Fibroblast of skin of left quadriceps (primary cell): ENCODE measurements around the gene WDR53.
"Not testable (repeated sequence)": the region's sequence is repeated elsewhere in the genome, so short reads cannot be mapped to it uniquely, and the experiment has no call there.

Experiments used
- DNase-seq, 2 experiments: peaks; one replicate each; pipeline ENCODE4 v3.0.0-alpha.2; 2013; ENCODE audit warnings: low read depth in 2 of 2

WDR53 gene

DNA sequence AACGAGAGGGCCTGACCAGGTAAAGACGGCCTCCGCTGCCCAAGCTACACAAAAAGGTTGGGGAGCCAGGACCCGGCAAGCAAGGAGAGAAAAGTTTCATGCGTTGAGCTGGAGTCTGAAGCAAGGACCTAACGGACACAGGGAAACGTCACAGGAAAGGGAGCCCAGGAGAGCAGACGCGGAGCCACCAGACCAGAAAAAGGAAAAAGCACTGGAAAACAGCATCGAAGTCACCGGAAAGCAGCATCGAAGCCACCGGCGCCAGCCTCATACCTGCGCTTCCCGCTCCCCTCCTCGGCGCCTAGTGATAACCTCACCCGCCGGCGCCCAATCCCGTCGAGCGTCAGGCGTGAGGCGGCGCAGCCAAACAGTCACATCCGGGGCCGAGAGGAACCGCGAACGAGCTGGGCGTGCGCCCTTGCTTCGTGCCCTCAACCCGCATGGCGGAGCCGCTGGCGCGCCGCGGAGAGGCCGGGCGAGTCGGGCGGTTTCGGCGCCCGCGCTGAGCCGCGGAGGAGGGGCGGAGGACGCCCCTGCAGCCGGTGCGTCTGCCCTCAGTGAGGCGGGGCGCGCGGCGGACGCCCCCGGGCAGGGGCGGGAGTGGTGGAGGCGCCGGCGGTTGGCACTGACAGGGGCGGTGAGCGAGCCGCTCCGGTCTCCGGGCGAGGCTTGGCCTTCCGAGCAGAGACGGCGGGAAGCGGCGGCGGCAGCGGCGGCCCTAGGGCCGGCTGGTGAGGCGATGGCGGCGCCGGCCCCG lies at the start of gene WDR53, which contains the start of gene FBXO45:
Gene WDR53 (minus strand): TSS at position 309 of the 757 bp plus-strand sequence. CDS start 7,079 bp downstream, outside the sequence.
Gene FBXO45 (plus strand): TSS at position 415 of the 757 bp plus-strand sequence. CDS start 325 bp downstream, at position 740.
- peak; percentile 83 to 85 for DNase-seq

DNA sequence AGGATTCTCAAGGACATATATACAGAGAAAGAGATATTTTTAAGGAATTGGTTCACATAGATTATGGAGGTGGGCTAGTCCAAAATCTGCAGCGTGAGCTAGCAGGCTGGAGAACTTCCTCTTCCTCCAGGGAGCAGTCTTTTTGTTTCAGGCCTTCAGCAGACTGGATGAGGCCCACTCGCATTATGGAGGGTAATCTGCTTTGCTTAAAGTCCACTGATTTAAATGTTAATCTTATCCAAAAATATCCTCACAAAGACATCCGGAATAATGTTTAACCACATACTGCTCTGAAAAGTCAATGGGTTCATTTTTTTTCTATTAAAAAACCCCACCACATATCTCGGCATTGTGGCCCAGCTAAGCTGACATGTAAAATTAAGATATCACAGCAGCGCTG lies 48.9 kb upstream of the WDR53 start:
- DNase-seq, result no peak

DNA sequence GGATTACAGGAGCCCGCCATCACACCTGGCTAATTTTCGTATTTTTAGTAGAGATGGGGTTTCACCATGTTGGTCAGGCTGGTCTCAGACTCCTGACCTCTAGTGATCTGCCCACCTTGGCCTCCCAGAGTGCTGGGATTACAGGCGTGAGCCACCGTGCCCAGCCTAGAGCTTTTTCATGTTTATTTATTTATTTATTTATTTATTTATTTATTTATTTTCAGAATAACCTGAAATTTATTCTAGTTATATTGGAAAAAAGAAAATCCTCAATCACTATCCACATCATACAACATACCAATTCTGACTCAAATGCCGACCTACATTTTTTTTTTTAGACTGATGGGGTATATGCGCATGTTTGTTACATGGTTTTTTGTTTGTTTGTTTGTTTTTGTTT lies 46.9 kb upstream of the WDR53 start:
- DNase-seq, result not testable (repeated sequence)

DNA sequence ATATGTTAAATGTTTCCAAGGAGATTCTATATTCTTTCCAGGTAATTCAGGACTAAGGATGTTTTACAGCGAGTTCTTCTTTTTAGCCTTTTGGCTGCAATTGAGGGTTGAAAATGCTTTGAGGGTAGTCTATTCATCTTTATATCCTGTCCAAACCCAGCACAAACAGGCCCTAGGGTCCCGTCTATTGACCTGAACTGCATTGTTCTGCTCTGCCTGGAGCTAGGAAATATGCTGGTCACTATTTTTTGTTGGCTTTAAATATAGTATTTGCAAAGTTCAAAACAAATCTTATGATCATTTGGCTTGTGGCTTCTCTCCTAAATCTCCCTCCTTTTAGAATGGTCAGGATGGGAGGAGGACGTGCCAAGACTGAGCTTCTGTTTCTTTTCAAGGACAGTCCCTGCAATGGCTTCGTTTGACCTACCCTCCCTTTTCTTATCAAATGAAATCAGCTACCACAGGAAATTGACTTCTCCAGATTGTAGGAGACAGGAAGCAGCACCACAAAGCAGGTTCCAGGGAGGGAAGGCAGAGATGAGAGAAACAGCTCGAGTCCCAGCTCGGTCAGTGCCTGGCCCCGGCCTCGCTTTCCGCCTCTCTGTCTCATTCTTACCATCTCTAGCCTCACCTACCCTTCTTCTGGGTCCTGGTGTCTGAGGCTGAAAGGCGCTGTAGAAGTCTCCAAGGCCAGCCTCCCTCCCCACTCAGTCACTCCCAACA lies 43.6 kb upstream of the WDR53 start:
- DNase-seq, result no peak

DNA sequence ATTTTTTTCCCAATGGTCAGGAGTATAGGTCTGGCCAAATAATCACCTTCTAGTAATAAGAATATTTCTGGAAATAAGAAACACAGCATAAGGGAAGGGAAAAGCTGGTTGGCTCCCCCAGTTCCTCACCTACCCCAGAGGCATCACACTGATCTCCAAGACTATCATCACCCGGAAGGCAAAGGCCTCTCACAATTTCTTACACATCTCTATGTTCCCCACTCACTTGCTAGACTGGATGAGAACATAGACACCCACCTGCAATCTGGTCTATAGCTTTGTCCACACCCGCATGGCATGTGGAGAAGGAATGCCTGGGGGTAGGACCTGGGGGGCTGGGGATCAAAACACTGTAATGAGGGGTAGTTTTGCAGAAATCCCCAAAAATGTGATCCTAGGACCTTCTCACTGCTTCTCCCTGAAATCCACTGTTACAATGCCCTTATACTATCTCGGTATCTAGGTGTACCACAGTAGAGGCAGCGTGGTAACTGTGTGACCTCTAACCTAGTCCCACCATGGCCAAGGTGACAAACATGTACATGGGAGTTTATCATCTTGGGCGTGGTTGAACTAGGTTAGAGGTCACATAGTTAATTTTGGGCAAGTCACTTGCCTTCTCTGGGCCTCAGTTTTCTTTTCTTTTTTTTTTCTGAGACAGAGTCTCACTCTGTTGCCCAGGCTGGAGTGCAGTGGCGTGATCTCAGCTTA lies 41.6 kb upstream of the WDR53 start:
- no peak for DNase-seq

DNA sequence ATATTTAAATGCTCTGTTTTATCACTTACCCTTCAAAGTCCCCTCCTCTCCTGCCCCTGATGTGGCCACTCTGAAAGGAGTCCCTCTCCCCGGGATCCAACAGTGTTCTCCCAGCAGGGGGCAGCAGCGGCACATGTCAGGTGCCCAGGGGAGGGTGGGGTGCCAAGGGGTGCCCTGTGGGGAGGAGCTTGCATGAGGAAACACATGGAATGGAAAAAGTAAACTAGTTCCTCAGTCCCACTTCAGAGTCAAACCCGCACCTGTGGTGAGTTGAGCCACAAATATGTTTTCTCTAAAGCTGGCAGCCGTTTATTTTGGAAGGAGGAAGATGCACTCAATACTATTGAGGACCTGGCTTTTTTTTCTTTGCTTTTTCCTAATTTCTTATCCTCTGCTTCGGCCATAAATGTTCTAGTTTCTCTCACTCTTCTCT lies 41.0 kb upstream of the WDR53 start:
- DNase-seq, result peak; percentile 42 to 51

DNA sequence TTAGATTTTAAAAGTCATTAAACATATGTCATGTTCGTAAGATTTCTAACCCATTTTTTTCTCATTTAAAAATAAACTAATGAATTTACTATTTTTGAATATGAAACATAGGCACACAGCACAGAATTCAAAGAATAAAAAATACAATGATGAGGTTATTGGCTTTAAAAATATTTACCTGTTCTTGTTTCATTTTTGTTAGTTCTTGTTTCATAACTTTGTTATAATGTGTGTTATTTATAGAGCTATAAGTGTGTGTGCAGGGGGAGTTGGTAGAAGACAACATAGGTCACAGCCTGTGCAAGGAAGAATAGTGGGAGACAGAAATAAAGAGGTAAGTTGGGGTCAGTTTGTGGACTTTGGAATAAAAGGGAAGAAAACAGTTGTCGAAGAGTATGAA lies 40.3 kb upstream of the WDR53 start:
- DNase-seq, result no peak

DNA sequence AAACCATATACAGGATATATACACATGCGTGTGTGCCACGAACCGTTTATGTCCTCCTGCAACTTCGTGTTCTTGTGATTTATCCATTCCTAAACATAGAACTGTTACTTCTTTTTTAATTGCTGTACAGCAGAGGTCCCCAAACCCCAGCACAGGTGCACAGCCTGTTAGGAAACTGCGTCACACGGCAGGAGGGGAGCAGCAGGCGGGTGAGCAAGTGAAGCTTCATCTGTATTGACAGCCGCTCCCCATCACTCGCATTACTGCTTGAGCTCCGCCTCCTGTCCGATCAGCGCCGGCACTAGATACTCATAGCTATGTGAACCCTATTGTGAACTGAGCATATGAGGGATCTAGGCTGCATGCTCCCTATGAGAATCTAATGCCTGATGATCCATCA lies 36.2 kb upstream of the WDR53 start:
- DNase-seq, result no peak

DNA sequence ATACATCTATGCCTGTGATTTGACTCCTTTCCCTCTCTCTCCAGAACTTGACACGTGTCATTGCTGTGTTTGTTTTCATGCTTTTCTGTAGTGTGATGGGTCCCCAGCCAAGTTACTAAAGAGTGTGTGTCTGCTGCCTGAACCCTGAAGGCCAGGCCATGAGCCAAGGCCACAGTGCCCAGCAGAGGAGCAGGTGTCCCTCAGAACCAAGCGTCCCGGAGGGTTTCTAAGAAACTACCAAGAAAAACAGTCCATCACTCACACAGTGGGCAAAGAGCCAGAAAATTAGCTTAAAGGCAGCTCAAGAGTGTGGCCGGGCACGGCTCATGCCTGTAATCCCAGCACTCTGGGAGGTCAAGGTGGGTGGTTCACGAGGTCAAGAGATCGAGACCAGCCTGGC lies 35.3 kb upstream of the WDR53 start:
- no peak for DNase-seq

DNA sequence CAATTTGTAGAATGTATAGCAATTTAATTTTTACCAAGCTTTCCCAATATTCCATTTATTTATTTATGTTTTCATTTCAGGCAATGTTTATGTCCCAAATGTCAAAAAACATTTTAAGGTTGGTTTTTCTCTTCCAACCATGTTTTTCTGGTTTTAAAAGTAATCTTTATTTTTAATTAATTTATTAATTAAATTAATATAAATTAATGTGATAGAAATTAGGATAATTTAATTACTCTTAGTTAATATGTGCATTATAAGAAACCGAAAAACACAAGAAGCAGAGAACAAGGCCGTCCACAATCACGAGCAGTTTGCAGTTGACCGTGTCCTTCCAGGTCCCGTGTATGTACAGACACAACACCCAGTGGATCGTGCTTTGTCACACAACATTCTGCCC lies 34.3 kb upstream of the WDR53 start:
- no peak for DNase-seq

DNA sequence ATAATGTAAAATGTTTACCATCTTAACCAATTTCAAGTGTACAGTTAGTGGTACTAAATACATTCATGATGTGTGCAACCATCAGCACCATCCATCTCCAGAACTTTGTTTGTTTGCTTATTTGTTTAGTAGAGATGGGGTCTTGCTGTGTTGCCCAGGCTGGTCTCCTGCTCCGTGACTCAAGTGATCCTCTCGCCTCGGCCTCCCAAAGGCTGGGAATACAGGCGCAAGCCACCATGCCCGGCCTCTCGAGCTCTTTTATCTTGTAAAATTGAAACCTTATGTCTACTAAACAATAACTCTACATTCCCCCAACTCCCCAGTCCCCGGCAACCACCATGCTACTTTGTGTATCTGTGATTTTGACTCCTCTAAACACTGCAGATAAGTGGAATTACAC lies 32.0 kb upstream of the WDR53 start:
- DNase-seq, result no peak

DNA sequence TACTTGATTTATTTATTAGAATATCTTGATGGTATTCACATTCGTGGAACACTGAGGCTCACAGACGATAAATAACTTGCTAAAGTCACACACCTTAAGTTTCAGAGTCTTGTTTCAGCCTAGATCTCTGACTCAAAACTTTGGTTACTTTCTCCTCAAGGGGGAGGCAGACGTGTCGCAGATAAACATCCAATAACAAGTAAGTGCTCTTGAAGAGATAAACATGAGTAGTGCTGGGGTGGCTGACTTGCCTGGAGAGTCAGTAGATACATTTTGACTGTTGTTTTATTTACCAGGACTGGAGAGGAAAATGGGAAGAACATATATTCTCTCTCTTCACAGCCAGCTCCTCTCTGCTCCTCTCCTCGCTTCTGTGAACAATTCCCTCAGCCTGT lies 31.4 kb upstream of the WDR53 start:
- DNase-seq, result no peak

DNA sequence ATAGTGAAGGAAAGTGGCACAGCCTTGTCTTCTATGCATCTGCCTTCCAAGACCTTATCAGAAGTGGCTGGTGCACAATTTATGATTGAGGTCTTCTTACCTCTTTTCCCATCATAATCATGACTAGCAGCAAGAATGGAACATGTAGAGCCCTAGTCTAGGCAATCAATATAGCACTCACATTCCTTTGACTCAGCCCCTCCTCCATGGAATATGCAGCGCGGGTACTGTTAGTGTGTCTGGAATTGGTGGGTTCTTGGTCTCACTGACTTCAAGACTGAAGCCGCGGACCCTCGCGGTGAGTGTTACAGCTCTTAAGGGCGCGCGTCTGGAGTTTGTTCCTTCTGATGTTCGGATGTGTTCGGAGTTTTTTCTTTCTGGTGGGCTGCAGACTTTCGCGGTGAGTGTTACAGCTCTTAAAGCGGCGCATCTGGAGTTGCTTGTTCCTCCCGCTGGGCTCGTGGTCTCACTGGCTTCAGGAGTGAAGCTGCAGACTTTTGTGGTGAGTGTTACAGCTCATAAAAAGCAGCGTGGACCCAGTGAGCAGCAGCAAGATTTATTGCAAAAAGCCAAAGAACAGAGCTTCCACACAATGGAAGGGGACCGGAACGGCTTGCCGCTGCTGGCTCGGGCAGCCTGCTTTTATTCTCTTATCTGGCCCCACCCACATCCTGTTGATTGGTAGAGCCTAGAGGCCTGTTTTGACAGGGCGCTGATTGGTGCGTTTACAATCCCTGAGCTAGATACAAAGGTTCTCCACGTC lies 29.8 kb upstream of the WDR53 start:
- DNase-seq, result not testable (repeated sequence)

DNA sequence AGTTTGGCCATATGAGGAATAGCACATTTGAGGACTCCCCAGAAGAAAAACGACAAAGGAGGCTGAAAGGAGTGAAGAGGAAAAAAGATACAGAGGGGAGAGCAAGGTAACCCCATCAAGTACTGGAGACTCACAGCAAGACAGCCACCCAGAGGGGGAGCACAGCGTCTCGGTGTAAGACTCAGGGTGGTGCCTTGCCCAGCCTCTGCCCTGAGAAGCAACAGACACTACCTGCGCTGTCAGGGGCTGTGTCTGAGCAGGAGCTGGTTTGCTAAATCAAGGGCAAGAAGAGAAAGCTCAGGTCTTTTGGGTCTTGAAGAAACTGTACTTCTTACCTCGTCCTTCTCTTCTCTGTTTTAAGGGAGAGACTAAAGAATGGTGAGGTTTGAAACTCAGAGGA lies 28.0 kb upstream of the WDR53 start:
- no peak for DNase-seq

DNA sequence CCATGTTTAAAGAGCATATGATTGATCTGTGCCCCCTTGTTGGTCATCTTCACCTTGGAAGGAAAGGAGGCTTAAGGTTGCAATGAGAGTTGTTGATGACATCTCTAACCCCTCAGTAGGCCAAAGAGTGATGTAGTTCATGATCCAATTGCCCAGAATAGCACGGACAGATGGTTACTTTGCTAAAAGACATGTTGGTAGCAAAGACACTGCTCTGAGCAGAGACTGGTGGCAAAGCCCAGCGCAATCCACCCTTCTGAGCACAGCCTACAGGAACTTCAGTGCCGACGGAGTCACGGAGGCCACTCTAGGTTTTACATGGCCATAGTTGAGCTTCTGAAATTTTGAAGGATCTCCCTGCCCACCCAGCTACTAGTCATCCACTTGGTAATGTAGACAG lies 21.9 kb upstream of the WDR53 start:
- no peak for DNase-seq

DNA sequence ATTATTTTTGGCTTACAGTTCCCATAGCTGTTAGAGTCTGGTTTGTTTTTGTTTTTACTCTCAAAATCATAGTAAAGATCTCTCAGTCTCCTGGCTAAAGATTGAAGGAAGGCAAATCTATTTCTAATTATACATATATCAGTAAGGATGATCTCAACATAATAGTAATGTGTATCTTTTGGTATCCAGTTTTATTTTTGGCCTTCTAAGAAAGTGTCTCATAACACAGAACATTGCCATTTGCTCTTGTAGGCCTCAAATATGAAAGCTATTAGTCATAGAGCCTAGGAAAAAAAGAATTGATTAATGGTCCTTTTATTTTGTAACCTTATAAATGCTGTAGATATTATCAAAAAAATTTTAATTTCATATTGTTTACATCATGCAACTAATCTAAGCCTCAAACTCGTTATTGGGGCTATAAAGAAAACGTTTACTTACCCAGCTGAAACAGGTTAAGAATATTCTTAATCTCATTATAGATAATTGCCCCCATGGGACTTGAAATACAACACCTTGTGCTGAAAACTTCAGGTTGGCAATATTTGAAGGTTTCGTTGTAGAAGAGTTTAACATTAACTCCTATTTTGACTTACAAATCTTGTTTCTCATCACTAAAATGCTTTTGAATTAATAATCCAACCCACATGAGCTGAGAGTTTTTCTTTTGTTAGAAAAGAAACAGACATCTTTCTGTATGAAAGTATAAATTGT lies 16.8 kb upstream of the WDR53 start:
- no peak for DNase-seq

DNA sequence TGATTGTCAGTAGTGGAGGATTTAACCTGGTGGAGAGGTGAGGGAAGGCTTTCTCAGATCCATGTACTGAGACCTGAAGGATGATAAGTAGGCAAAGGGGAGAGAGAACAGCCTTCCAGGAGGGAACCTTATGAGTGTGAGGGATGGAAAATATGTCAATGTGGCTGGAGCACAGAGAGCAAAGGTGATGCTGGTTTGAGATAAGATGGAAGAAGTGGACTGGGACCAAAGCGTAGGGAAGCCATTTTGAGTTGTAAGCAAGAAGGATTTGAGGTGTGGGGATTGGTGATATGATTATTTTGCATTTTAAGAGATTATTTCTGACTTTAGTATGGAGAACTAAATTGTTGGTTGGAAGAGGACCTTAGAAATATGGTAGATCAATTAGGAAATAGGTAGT lies 4.0 kb upstream of the WDR53 start:
- DNase-seq, result no peak

DNA sequence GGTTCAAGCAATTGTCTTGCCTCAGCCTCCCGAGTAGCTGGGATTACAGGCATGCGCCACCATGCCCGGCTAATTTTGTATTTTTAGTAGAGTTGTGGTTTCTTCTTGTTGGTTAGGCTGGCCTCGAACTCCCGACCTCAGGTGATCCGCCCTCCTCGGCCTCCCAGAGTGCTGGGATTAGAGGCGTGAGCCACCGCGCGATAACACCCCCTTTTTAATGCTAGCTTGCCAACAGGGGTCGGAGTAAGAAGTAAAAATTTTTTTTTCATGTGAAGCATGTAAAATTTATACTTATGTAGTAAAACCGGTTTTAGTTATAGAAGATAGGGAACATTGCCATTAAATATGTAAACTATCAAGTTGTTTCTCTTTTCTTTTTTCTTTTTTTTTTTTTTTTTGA lies 2.0 kb upstream of the WDR53 start:
- DNase-seq, result not testable (repeated sequence)

DNA sequence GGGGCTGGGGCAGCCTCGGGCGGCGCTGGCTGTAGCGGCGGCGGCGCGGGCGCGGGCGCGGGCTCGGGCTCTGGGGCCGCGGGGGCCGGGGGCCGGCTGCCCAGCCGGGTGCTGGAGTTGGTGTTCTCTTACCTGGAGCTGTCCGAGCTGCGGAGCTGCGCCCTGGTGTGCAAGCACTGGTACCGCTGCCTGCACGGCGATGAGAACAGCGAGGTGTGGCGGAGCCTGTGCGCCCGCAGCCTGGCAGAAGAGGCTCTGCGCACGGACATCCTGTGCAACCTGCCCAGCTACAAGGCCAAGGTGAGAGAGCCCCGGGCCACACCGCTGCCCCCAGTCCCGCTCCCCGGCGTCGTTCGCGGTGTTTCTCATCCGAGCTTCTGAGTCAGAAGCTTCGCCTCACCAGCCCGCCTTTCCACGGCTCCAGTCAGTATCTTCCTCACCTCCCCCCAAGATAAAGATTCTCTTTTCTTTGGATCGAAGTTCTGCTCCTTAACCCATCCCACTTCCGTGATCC lies 706 bp upstream of the WDR53 start:
- no peak for DNase-seq

DNA sequence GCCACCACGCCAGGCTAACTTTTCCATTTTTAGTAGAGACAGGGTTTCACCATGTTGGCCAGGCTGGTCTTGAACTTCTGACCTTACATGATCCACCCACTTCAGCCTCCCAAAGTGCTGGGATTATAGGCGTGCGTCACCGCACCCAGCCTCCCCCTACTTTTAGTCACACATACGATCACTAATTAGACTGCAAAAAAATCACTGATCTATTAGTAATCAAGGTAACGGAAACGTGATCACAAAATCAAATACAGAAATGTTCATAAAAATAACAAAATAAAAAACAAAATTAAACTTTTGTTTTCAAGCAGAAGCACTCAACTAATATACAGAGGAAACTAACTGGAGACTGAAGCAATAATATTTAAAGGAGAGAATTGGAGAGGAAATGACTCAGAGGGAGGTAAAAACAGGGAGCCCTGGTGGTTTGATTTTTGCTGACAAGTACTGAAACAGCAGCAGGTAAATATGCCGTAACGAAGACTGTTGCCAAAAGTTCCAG lies 4.6 kb downstream of the WDR53 start:
- DNase-seq, result no peak

DNA sequence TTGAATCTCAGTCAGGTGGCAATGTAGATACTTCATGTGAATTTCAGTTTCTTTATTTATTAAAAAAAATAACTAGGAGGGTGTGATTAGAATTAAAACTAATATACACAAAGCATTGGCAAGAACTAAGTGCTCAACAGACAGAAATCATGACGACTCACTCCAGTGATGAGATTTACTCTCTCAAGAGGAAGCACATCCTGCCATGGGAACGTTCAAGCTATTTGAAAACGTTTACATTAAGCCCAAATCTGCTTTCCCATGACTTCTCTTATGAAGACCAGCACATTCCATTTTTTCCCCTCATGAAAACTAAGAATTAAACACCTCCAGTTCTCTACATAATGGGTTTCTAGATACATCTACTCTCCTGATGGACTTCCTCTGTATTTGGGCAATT lies 8.5 kb downstream of the WDR53 start:
- DNase-seq, result no peak
